Activated CD8-positive, alpha-beta memory T cell treated with anti-CD3 and anti-CD28 coated beads, Interleukin-2, amount 50 U/mL, for 48 hours (primary cell): Measurements from ENCODE around the gene IBTK.
"Not testable (repeated sequence)": the region's sequence is repeated elsewhere in the genome, so short reads cannot be mapped to it uniquely, and the experiment has no call there.

Experiments used
- DNase-seq: peaks from one replicate; pipeline ENCODE4 v3.0.0-alpha.2; 2020

The IBTK gene, protein sequence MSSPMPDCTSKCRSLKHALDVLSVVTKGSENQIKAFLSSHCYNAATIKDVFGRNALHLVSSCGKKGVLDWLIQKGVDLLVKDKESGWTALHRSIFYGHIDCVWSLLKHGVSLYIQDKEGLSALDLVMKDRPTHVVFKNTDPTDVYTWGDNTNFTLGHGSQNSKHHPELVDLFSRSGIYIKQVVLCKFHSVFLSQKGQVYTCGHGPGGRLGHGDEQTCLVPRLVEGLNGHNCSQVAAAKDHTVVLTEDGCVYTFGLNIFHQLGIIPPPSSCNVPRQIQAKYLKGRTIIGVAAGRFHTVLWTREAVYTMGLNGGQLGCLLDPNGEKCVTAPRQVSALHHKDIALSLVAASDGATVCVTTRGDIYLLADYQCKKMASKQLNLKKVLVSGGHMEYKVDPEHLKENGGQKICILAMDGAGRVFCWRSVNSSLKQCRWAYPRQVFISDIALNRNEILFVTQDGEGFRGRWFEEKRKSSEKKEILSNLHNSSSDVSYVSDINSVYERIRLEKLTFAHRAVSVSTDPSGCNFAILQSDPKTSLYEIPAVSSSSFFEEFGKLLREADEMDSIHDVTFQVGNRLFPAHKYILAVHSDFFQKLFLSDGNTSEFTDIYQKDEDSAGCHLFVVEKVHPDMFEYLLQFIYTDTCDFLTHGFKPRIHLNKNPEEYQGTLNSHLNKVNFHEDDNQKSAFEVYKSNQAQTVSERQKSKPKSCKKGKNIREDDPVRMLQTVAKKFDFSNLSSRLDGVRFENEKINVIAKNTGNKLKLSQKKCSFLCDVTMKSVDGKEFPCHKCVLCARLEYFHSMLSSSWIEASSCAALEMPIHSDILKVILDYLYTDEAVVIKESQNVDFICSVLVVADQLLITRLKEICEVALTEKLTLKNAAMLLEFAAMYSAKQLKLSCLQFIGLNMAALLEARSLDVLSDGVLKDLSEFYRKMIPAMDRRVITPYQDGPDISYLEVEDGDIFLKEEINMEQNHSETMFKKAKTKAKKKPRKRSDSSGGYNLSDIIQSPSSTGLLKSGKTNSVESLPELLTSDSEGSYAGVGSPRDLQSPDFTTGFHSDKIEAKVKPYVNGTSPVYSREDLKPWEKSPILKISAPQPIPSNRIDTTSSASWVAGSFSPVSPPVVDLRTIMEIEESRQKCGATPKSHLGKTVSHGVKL (N-terminal part only)

DNA sequence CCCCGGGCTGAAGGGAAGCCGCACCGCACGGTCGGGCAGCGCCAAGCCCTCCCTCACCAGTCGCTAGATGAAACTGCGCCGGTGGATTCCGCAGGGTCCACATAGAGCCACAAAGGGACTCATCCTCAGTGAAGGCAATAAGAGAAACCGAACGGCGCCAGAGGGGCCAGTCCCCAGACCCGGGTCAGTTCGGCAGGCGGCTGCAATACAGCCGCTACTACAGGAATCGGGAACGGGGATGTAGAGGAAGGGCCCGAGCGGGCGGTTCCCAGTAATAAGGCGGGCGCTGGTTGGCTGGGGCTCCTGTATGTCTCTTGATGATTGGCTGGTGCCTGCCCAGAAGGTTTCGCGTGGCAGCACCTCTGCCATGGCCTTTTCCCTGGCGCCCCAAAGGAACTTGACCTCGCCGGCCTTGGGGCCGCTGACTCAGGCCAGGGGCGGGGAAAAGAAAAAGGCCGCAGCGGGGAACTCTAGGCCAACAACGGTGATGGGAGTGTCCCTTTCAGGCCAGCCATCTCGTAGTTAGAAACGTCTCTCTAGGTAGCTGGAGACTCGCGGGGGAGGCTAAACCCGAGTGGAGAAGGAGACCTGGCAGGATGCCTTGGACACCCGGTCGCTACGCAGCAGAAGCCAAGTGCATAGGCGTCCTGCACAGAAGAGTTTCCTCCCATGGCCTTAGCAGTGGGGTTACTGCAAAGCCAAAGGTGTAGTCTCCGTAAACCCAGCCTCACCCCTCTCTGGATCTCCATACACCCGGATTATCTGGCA is at the start of gene IBTK:
Gene IBTK (minus strand): TSS at position 240 of the 768 bp plus-strand sequence. CDS start 7,258 bp downstream, outside the sequence.
- peak; percentile 95 for DNase-seq

DNA sequence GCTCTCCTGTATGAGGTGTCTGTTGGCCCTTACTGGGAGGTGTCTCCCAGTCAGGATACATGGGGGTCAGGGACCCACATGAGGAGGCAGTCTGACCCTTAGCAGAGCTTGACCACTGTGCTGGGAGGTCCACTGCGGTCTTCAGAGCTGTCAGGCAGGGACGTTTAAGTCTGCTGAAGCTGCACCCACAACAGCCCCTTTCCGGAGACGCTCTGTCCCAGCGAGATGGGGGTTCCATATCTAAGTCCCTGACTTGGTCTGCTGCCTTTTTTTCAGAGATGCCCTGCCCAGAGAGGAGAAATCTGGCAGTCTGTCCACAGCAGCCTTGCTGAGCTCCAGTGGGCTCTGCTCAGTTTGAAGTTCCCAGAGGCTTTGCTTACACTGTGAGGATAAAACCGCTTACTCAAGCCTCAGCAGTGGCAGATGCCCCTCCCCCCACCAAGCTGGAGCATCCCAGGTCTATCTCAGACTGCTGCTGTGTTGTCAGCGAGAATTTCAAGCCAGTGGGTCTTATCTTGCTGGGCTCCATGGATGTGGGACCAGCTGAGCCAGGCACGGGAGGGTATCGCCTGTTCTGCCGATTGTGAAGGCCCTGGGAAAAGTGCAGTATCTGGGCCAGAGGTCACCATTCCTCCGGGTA is 36.3 kb upstream of the IBTK start:
- DNase-seq, result no peak

DNA sequence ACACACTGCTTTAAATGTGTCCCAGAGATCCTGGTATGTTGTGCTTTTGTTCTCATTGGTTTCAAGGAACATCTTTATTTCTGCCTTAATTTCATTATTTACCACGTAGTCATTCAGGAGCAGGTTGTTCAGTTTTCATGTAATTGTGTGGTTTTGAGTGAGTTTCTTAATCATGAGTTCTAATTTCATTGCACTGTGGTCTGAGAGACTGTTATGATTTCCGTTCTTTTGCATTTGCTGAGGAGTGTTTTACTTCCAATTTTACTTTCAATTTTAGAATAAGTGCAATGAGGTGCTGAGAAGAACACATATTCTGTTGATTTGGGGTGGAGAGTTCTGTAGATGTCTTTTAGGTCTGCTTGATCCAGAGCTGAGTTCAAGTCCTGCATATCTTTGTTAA is 34.0 kb upstream of the IBTK start:
- DNase-seq, result not testable (repeated sequence)

DNA sequence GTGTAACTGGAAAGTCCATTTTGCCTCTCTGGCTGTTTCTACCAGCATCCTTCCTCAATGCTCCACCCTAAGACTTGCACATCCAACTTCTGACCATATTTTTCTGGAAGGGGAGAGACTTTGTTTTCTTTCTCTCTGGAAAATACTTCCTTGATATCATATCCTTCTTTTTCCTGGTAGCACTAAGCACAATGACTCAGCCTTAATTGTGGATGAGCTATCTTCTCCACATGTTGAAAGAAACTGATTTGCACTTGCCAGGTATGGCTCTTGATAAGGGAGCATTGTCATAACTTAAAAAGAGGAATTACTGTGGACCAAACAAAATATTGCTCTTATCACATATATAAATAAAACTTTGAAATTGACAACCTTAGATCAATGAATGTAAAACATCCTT is 30.1 kb upstream of the IBTK start:
- DNase-seq, result no peak

DNA sequence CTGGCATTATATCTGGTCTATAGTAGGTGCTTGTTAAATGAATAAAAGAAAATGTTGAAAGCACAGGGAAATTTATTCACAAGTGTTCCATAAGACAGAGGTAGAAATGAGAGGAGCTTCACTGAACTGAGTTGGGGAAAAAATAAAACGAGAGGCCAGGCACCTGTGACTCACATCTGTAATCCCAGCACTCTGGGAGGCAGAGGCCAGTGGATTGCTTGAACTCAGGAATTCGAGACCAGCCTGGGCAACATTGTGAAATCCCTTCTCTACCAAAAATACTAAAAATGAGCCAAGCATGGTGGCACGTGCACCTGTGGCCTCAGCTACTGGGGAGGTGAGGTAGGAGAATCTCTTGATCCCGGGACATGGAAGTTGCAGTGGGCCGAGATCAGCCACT is 28.1 kb upstream of the IBTK start:
- no peak for DNase-seq

DNA sequence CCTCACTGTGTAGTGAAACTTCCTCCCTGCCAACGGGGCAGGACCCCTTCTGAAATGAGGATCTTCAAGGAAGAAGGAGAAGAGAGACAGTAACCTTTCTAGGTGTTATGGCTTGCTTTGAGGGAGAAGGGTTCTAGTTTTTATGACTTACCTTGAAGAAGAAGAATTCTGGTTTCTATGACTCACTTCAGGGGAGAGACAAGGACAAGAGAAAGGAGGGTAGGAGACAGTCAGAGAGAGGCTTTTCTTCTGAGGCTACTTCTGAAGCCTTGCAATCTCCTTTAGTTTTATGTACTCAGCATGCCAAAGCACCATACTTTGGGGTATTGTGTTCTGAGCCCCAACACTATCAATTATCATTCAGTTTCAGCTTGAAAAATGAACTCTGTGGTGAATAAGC is 25.8 kb upstream of the IBTK start:
- DNase-seq, result no peak

DNA sequence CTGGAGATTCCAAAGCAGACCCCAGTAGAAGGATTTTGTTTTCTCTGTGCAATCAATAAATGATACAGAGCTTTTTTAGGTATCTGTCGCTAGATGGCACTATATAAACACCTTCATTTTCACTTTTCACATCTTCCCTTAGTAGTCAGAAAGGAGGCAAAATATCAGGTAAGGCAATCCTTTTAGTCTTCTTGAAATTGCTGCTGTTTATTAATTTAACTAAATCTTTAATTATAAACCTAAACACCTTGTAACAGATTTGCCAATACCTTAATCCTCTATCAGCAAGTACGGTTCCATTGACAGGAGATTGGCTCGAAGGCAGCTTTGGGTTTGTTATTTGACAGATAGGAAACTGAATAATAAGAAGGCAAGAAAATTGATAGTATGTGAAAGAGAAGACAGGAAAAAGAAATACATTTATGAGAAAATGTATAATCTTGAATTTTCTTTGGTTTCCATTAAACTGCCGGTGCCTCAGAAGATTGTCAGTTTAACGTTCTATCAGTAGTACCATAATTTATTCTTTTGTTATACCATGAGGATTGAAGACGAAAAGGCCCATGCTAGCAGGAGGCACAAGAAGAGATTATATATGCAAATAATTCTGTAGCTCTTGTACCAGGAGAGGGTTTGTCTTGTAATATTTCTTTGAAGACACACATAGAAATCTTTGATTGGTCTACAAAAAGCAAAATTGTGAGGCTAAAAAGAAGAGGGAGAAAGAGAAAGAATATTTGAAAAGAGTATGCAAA is 23.5 kb upstream of the IBTK start:
- no peak for DNase-seq

DNA sequence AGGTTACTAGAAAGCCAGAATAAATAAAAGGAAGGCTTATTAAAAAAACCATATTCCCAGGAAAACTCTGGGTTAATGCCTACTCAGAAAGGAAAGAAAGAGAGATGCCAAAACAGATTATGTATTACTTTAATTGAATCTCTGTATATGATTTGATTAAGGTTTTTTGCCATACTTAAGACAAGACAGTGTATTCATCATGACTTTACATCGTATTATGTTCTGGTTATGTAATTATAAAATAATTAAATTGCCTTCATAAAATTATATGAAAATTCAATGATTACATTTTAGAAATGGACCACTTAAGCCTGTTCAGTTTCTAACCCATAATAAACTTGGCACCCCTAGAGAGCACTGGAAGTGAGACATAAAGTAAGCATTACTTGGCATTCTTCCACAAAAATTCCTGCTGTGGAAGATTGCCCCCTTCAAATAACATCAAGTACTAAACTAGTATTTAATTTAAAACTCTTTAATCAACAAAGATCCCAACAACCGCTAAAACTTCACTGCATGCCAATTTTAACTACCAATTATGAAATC is 20.8 kb upstream of the IBTK start:
- DNase-seq, result no peak

DNA sequence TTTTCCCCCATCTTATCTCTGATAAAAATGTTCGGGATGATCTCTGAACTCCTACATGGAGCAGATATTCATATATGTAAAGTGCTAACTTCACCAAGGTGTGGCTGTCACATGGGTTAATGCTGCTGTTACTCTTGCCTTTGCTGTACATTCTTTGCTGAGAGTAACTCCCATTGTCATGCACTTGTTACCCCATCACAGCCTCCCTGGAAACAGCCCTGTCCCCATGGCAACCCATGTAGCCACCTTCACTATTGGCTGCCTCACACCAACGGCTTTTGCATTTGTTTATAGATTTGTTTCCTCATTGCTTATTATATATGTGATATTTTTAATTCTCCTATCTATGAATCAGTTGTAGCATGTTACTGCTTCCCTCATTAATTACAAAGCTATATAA is 17.3 kb upstream of the IBTK start:
- no peak for DNase-seq

DNA sequence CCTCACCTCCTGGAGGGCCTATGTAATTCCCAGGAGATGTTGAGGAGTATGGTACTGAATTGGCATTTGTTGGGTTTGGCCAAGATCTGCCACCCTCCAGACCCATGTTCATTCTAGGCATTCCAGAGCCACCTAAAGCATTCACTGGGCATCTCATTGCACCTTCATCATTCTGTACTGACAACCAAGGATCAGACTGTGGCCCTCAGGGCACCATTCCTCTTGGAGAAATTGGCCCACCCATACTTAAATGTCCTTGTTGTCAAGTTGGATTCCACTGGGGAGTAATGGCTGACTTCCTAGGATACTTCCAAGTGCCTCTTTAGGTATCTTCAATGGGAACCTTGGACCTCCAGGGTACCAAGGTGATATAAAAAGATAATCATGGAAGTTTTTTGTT is 16.8 kb upstream of the IBTK start:
- DNase-seq, result no peak

DNA sequence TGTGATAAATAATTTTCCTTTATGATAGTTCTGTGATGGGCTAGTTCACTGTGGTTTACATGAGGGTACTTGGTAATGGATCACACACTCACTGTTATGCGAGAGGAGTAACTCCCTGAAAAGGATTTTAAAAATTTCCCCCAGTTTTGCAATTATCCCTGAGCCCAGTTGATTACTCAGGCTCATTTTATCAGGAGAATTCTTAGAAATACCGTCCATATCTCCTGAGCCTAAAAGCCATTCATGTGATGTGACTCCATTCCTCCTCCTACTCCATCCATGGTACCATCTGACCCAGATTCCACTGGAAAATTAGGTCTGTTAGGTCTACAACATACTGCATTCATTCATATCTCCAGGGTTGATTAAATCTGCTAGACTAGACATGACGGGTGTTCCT is 16.4 kb upstream of the IBTK start:
- DNase-seq, result no peak

DNA sequence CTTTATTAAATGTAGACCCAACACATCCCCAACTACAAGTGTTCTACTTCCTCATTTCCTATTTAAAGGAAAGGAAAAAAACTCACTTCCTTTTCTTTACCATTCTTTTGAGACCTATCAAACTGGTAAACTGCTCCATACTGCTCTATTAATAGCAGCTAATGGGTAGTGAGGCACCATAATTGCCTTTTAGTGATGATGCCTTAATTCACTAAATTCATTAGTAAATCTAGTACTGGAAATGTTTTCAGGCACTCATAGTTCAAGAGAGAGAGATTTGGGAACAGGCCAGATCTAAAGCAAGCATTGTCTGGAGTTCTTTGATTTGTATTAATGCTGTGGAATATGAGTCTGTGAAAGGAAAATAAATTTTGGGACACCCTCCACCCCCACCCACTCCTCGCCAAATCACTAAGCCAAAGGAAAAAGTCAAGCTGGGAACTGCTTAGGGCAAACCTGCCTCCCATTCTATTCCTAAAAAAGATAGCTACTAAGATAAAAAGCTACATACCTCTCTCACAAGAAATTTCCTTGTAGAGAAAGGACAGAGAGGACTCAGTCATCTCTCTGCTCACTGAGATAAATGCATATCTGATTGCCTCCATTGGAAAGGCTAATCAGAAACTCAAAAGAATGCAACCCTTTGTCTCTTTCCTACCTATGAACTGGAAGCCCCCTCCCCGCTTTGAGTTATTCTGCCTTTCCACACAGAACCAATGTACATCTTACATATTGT is 13.6 kb upstream of the IBTK start:
- no peak for DNase-seq

DNA sequence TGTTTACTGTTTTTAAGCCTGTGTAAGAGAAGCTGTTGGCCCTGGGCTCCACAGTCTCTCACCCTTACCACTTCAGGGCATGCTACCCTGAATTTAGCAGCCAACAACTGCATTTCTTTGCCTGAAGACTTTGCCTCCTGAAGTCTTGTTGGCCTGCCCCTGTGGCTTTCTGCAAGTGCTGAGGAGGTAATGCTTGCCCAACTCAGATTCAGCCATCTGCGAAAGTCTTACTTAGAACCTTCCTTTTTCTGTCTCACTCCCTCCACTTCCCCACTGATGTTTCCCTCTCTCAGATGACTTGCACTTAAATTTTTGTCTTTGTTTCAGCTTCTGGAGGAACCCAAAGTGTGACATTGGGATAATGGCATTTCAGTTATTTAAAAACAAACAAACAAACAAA is 11.8 kb upstream of the IBTK start:
- DNase-seq, result no peak

DNA sequence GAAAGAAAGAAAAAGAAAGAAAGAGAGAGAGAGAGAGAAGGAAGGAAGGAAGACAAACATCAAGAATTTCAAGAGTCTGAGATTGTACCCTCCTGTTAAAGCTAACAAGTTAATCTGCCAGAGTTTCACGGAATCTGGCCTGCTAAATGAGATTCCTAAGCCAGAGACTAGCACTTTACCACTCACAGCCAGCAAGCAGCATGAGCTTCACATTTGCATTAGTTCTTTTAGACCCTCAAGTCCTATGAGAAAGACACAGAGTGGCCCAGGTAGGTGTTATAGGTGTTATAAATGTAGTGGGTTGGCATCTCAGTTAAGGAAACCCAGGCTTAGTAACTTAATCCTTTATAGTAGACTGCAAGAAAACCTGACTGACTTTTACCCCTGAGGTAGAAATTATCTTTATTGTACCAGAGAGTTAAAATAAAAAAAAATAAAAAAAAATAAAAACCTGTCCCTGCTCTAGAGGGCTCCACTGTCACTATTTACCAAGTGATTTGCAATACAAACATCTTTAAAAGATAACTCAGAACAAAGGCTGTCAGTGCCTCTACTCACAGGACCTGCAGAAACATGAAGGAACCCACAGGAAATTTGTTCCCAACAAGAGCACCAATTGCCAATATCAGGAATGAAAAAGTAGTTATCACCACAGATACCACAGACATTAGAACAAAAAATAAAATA is 9.7 kb upstream of the IBTK start:
- no peak for DNase-seq

DNA sequence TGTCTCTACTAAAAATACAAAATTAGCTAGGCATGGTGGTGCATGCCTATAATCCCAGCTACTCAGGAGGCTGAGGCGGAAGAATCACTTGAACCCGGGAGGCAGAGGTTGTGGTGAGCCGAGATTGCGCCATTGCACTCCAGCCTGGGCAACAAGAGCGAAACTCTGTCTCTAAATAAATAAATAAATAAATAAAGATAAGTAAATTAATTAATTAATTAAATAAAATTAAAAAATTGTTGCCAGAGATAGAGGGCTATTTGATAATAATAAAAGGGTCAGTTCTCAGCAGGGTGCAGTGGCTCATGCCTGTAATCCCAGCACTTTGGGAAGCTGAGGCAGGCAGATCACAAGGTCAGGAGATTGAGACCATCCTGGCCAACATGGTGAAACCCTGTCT is 7.2 kb upstream of the IBTK start:
- not testable (repeated sequence) for DNase-seq

DNA sequence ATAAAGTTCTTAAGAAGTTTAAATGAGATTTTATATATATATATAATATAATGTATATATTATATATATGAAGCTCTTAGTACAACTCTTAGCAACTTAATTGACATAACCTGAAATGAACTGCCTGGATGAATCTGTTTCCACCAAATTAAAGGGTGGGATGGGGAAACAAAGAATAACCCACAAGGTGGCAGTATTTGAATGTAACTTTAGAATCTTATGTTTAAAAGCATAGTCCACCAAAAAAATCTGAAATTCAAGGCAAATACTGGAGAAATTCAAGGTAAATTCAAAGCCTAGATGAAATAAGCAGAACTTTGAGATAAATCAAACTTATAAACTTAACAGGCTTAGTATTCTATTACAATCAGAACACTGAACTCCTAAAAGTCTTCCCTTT is 4.4 kb upstream of the IBTK start:
- DNase-seq, result no peak

DNA sequence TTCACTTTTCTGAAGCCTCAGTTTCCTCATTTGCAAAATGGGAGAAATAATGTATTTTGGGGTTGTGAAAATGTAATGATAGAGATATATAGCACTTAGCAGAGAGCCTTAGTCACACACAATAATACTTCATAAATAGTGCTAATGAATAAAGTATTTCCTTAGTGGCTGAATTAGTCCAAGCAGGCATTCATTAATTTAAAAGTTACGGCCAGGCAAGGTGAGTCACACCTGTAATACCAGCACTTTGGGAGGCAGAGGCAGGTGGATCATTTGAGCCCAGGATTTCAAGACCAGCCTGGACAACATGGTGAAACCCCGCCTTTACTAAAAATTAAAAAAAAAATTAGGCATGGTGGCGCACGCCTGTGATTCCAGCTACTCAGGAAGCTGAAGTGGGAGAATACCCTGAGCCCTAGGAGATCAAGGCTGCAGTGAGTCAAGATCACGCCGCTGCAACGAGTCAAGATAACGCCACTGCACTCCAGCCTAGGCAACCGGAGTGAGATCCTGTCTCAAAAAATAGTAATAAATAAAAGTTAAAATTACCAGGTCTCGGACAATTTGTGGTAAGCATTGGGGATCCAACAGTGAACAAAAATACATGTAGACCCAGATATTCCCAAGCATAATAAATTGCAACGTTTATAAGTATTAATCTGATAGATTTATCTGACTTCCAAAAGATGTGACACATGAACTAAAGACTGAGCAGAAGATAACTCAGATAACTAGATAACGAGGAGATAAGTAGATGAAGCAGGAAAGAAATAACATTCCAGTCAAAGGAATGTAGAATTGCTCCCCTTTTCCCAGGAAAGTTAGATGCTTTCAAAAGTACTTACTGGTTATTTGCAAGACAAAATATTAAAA is 2.1 kb upstream of the IBTK start:
- DNase-seq, result no peak

DNA sequence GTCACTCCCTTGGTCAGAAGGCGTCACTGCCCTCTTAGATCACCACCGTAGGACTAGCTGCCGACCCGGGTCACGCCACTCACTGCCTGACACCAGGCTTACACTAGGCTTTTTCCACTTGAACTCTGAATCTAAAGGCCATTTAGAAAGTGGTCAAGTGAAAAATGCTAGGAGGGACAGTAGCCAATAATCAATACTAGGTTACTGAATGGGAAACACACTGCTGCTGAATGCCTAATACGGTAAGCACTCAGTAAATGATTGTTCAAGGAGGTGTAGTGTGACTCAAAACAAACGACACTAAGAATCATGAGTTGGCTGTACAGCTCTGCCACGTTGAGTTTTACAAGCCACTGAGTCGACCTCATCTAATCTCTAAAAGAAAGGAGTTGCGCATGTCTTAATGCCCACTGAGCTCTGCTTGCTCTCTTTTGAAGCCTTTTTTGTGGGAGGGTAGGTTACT is 760 bp upstream of the IBTK start:
- no peak for DNase-seq
